ENCODE measurements around the gene OR10H3.

GRCh38 chr19:15701757-15702533 lies 35.8 kb upstream of the OR10H3 start:
- TF ChIP-seq CTCF (conservative IDR thresholded peaks at IDR 0.05) (no peak), ZFX (IDR thresholded peaks at IDR 0.05) (no peak)
